ENCODE results near the gene RPL22.
"Not testable (repeated sequence)": the region's sequence is repeated elsewhere in the genome, so short reads cannot be mapped to it uniquely, and the experiment has no call there.

RPL22 gene

DNA sequence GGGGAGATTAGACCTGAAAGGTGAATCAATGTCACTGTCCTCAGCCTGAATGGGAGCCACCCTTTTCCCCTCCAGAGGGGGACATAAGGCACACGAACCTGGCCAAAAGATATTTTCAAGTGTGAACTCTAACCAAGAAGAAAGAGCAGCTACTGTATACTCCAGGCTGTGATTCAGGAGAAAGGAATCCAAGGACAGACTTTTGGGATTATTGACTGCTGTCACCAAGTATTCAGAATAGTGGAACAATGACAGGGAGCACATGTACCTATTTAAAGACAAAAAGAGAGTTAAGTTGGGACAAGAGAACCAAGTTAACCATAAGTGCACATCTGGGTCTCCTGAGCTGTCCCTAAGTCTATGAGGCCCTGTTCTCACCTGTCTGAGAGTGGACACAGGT, 34.0 kb upstream of the RPL22 start:
- no peak for DNase-seq

- DNase-seq, result no peak
These were observed 26.3 kb upstream of the RPL22 start for GRCh38 chr1:6225651-6226050.

GRCh38 chr1:6224718-6225117, 25.3 kb upstream of the RPL22 start:
- DNase-seq, result no peak

DNA sequence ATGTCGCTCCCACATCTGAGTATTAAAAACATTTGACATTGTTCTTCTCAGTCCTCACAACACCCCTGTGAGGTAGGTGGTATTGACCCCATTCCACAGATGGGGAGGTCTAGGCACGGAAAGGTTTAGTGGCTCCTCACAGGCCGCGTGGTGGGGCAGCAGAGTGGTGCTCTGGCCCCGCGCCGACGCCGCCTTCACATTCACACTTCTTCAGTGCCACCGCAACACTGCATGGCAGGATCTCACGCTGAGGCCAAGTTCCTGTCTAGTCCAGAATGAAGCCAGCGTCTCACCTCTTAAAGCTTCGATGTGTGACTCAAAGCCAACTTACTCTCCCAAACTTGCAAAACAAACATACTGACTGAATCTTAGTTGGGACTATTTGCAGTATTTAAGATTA, 24.2 kb upstream of the RPL22 start:
- no peak for DNase-seq

DNA sequence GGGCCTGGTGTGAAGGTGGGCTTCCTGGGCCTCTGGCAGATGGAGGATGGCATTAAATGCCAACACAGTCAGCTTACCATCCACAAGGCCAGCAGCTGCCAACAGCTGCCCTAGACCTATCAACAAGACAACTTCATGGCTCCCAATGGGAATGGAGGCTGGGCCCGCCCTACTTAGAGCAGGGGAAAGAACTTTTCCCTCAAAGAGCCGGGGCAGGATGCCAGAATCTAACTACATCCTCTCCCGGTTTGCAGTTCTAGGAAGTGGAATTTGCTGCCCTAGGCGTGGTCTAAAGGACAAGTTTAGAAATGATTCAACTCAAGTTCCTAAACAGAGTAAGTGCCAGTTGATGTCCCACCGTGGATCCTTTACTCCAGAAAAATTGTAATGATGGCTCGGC, 23.2 kb upstream of the RPL22 start:
- no peak for DNase-seq

DNA sequence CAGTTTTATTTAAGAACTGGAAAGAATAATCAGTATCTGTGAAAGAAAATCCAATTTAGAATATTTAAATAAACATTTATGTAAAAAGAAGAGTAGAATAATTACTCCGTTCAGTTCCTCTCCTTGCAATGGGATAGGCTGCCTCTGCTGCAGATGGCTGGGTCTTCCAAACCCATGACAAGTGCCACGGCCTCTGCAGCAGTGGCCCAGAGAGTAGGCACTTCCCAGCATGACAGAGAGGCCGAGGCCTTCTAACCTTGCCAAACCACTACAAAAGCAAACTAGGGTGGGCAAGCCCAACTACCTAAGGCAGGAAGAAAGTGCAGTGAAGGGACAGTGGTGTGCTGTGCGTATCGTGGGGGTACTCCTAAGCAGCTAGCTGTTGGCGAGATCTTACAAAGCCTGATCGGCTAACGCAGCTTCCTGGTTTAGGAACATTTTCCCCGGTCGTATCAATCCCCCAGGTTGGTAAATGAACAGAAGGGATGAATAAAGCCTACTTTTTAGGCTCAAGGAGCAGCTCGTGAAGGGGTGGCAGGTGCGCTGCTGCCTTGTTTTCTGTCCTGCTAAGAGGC, 21.9 kb upstream of the RPL22 start:
- peak; percentile 91 for DNase-seq

DNA sequence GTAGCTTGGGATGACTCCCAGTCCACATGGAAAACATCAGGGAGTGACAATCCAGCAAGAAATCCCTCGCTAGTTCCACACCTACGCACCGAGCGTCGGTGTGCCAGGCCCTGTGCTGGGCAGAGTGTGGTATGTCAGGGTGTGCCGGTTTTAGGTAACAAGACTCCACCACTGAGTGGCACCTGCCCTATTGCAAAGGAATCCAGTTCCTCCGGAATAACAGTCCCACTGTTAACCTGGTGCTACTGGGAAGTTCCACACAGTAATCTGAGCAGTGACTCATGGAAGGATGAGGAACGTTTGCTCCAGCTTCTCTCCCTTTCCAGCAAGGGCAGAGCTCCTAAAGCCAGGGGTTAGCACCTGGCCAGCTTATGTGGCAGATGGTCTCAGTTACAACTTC, 20.8 kb upstream of the RPL22 start:
- DNase-seq, result no peak

GRCh38 chr1:6219641-6220040, 20.2 kb upstream of the RPL22 start:
- DNase-seq, result not testable (repeated sequence)

DNA sequence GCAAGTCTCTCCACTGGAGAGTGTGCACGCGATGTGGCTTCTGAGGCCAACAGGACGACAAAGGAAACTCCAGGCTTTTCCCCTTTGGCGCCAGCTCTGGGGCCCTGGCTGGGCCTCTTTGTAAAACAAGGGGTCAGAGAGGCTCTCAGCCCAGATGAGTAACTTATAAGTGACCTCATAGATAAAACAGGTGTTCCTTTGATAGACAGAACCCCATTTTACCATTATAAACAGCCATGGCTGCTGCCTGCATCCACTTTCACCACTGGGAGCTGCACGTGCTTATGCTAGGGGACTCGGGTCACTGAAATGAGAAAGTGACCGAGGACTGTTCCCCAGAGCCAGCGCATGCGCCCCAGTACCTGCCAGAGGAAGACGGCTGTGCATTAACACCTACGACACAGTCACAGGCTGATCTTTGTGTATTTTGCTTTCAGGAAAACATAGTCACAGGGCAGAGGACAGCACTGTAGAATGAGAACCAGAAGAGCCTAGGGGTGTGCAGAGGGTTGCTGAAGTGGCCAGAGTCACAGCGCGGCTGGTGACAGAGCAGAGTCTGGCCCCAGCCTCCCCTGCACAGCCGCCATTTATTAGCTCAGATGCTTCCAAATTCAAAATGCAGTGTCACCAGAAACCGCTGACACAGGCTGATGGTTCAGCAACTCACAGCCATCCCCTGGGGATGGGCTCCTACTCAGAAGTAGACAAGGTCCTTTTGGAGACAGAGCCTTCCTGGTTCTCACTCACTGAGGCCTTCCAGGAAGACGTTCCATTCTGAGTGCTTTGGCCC, 19.2 kb upstream of the RPL22 start:
- DNase-seq, result no peak

DNA sequence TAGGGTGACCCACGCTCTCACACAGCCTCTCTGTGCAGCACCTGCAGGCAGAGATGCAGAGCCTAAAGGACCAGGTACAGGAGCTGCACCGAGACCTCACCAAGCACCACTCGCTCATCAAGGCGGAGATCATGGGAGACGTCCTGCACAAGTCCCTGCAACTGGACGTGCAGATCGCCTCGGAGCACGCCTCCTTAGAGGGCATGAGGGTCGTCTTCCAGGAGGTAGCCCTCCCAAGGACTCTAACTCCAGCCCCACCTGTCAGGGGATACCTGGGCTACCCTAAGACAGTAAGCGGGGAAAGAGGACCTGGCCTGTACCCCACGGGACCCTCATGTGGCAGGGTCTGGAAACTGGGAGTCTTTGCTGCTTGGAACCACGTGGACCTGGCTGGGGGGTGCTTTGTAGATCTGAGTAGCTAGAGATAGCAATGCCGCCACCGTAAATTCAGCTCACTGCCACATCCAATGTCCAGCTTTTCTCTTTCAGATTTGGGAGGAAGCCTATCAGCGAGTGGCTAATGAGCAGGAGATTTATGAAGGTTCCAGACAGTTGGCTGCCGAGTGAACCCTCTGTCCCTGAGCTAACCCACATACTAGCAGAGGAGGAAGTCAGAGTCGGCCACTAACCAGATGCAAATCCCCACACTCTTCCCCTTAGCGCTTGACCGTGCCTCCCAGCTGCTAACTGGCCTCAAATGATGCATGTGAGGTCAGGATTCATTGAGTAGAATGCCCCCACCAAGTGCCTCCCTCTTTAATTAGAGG, 13.0 kb upstream of the RPL22 start:
- no peak for DNase-seq

GRCh38 chr1:6211731-6212130, 12.3 kb upstream of the RPL22 start:
- DNase-seq, result no peak

- DNase-seq, result no peak
These were observed 11.4 kb upstream of the RPL22 start for GRCh38 chr1:6210591-6211355.

DNA sequence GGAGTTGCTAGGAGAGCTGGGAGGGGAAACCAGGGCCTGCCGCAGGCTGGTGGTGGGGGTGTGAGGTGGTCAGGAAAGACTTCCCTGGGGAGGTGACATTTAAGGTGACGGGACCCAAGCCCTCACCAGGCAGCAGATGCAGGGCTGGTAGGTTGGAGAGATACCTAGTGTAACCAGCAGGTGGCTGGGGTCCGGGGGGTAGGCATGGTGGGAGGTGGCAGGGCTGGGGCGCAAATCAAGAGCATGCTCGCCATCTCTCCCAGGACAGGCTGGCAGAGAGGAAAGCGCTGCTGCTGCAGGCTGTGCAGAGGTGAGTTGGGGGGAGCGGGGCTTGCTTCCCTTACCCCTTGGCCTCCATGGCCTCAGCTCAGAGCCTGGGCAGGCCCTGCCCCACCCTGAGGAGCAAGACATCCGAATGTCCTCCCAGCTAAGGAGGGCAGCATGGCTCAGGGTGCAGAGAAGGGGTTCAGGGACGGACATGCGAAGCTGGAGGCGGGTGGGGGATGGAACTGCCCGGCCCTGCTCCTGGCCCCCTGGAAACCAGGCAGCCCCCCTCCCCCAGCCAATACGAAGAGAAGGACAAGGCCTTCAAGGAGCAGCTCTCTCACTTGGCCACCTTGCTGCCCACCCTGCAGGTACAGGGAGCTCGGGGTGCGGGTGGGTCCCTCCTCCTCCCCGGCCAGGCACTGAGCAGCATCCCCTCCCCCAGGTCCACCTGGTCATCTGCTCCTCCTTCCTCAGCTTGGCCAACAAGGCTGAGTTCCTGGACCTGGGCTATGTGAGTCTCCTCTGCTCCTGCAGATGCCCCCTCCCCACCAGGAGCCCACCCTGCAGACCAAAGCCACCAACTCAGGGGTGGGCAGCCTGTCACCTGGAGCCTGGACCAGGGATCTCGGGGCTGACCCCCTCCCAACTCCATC, 10.5 kb upstream of the RPL22 start:
- peak; percentile 71 for DNase-seq

- DNase-seq, result peak; percentile 82
These were observed 9.6 kb upstream of the RPL22 start for GRCh38 chr1:6208723-6209660.

- no peak for DNase-seq
These were observed 8.5 kb upstream of the RPL22 start for GRCh38 chr1:6207921-6208320.

- DNase-seq, result no peak
These were observed 7.9 kb upstream of the RPL22 start for GRCh38 chr1:6207075-6207885.

GRCh38 chr1:6206520-6206855, 7.1 kb upstream of the RPL22 start:
- DNase-seq, result no peak

GRCh38 chr1:6205849-6206519, 6.6 kb upstream of the RPL22 start, which contains the start of gene RNF207:
TSS of gene RNF207 (plus strand) at chr1:6206119. CDS start at chr1:6206536, 417 bp downstream.
- DNase-seq, result no peak

DNA sequence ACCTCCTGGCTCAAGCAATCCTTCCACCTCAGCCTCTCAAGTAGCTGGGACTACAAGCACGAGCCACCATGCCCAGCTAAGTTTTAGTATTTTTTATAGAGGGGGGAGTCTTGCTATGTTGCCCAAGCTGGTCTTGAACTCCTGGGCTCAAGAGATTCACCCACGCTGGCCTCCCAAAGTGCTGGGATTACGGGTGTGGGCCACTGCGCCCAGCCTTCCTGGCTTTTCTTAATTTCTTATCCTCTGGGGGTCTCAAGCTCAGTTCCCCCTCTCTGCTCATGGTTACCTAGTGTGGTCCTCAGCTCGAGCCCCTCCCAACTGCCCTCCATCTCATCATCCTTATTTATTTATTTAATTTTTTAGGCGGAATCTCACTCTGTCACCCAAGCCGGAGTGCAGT, 2.9 kb upstream of the RPL22 start:
- no peak for DNase-seq

All from NCI-H1092 (cell line).